Skeletal muscle tissue (tissue), 4 donors: ENCODE measurements around the gene TNRC6C. TPM values are rescaled to one million over a fixed set of nuclear protein-coding genes. Genes with fewer than 3 reads are reported as not detected.

Source experiments
- H3K27ac ChIP-seq: one replicate; pipeline ENCODE4 v1.7.0; 2013; ENCODE audit warnings: mild to moderate bottlenecking, low read depth, low read length, inconsistent platforms
- H3K27me3 ChIP-seq, 3 donors: one replicate each; pipeline ENCODE4 v1.7.0; 2013; ENCODE audit warnings: low read length in 3 of 3; ENCODE audit not compliant: control insufficient read depth in 3 of 3, insufficient read depth in 3 of 3
- H3K36me3 ChIP-seq, 3 donors: one replicate each; pipeline ENCODE4 v1.7.0; 2013; ENCODE audit warnings: low read length in 3 of 3; ENCODE audit not compliant: control insufficient read depth in 3 of 3, insufficient read depth in 3 of 3
- H3K4me1 ChIP-seq, 3 donors: one replicate each; pipeline ENCODE4 v1.7.0; 2013; ENCODE audit warnings: low read length in 3 of 3, mild to moderate bottlenecking in 3 of 3; ENCODE audit not compliant: control insufficient read depth in 3 of 3, insufficient read depth in 3 of 3
- H3K4me3 ChIP-seq, 3 donors: one replicate each; pipeline ENCODE4 v1.7.0; 2013; ENCODE audit warnings: low read length in 3 of 3
- H3K9ac ChIP-seq, 3 donors: one replicate each; pipeline ENCODE4 v1.7.0; 2013; ENCODE audit warnings: low read length in 3 of 3, mild to moderate bottlenecking in 3 of 3, moderate library complexity in 2 of 3, low read depth in 1 of 3
- H3K9me3 ChIP-seq, 3 donors: one replicate each; pipeline ENCODE4 v1.7.0; 2013; ENCODE audit warnings: low read length in 3 of 3; ENCODE audit not compliant: control insufficient read depth in 3 of 3
- total RNA-seq: library from RNA; depleted of rRNA; stranded (reverse); fragments of >200 nt; gene quantifications from one replicate; pipeline ENCODE4 v1.2.3, GENCODE V29; 2014
- donor health status: Osteomylitis.

TNRC6C gene
- total RNA-seq, 1 donor from 2014 or later, result 12.5 TPM

GRCh38 chr17:78105101-78105500 is 146.6 kb downstream of the TNRC6C start:
- Histone ChIP-seq H3K27me3 (no peaks in the 10 kb centered on the region), H3K27ac (no peak overlapping the region), H3K9me3 (no peaks in the 10 kb centered on the region), H3K36me3 (peaks cover 47 to 55% (median 52%) of the 10 kb centered on the region in 3 donors), H3K4me3 (no peak overlapping the region), H3K9ac (no peak overlapping the region), H3K4me1 (peaks cover 5 to 9% (median 9%) of the 10 kb centered on the region in 3 donors)

GRCh38 chr17:78105551-78105950 is 147.0 kb downstream of the TNRC6C start:
- Histone ChIP-seq H3K9me3 (no peaks in the 10 kb centered on the region), H3K4me3 (no peak overlapping the region), H3K36me3 (peaks cover 43 to 50% (median 48%) of the 10 kb centered on the region in 3 donors), H3K27me3 (no peaks in the 10 kb centered on the region), H3K4me1 (peaks cover 9 to 14% (median 13%) of the 10 kb centered on the region in 3 donors), H3K27ac (no peak overlapping the region), H3K9ac (no peak overlapping the region)

- no peaks in the 10 kb centered on the region for H3K27me3 ChIP-seq
- H3K36me3 ChIP-seq, result peaks cover 43 to 48% (median 47%) of the 10 kb centered on the region in 3 donors
- H3K9me3 ChIP-seq, result no peaks in the 10 kb centered on the region
- H3K9ac ChIP-seq, result no peak overlapping the region
- no peak overlapping the region for H3K27ac ChIP-seq
- H3K4me1 ChIP-seq, result peaks cover 16 to 21% (median 20%) of the 10 kb centered on the region in 3 donors
- H3K4me3 ChIP-seq, result no peak overlapping the region
Observed at GRCh38 chr17:78106211-78106610, 147.7 kb downstream of the TNRC6C start.

GRCh38 chr17:78107457-78107856 is 149.0 kb downstream of the TNRC6C start:
- Histone ChIP-seq H3K9me3 (no peaks in the 10 kb centered on the region), H3K4me1 (peaks cover 20 to 28% (median 26%) of the 10 kb centered on the region in 3 donors), H3K27ac (no peak overlapping the region), H3K4me3 (no peak overlapping the region), H3K9ac (no peak overlapping the region), H3K27me3 (no peaks in the 10 kb centered on the region), H3K36me3 (peaks cover 31 to 39% (median 37%) of the 10 kb centered on the region in 3 donors)

- Histone ChIP-seq H3K27ac (no peak overlapping the region), H3K36me3 (peaks cover 25 to 33% (median 32%) of the 10 kb centered on the region in 3 donors), H3K27me3 (no peaks in the 10 kb centered on the region), H3K9me3 (no peaks in the 10 kb centered on the region), H3K9ac (no peak overlapping the region), H3K4me3 (no peak overlapping the region), H3K4me1 (peaks cover 24 to 34% (median 32%) of the 10 kb centered on the region in 3 donors)
Observed at GRCh38 chr17:78107976-78108725, 149.6 kb downstream of the TNRC6C start.

- H3K27ac ChIP-seq, result no peak overlapping the region
- peak overlapping the region in 1 of 3 donors; percentile 33 for H3K9ac ChIP-seq
- H3K4me3 ChIP-seq, result no peak overlapping the region
- H3K27me3 ChIP-seq, result no peaks in the 10 kb centered on the region
- peaks cover 24 to 34% (median 32%) of the 10 kb centered on the region in 3 donors for H3K4me1 ChIP-seq
- no peaks in the 10 kb centered on the region for H3K9me3 ChIP-seq
- H3K36me3 ChIP-seq, result peaks cover 17 to 25% (median 25%) of the 10 kb centered on the region in 3 donors
Observed at GRCh38 chr17:78108726-78109488, 150.4 kb downstream of the TNRC6C start.

GRCh38 chr17:78109489-78109761 is 150.9 kb downstream of the TNRC6C start:
- Histone ChIP-seq H3K9ac (no peak overlapping the region), H3K27ac (no peak overlapping the region), H3K36me3 (peaks cover 12 to 20% (median 20%) of the 10 kb centered on the region in 3 donors), H3K4me1 (peaks cover 24 to 34% (median 32%) of the 10 kb centered on the region in 3 donors), H3K9me3 (no peaks in the 10 kb centered on the region), H3K27me3 (no peaks in the 10 kb centered on the region), H3K4me3 (no peak overlapping the region)

- Histone ChIP-seq H3K4me1 (peaks cover 24 to 34% (median 32%) of the 10 kb centered on the region in 3 donors), H3K36me3 (peaks cover 9 to 15% (median 13%) of the 10 kb centered on the region in 3 donors)
Observed at GRCh38 chr17:78110363-78111015, 152.0 kb downstream of the TNRC6C start.

GRCh38 chr17:78111016-78111726 is 152.7 kb downstream of the TNRC6C start:
- Histone ChIP-seq H3K4me3 (no peak overlapping the region), H3K36me3 (peaks cover 8 to 13% (median 10%) of the 10 kb centered on the region in 3 donors), H3K27ac (peak overlapping the region; percentile 42)

More at GRCh38 chr17:78110363-78111015, 152.0 kb downstream of the TNRC6C start:
- no peaks in the 10 kb centered on the region for H3K9me3 ChIP-seq
- peak overlapping the region in 2 of 3 donors; percentile 27 to 60 for H3K9ac ChIP-seq
- peak overlapping the region; percentile 42 for H3K27ac ChIP-seq
- H3K4me3 ChIP-seq, result peak overlapping the region in 1 of 3 donors; percentile 35
- no peaks in the 10 kb centered on the region for H3K27me3 ChIP-seq

More at GRCh38 chr17:78111016-78111726, 152.7 kb downstream of the TNRC6C start:
- Histone ChIP-seq H3K9me3 (no peaks in the 10 kb centered on the region), H3K4me1 (peaks cover 24 to 34% (median 32%) of the 10 kb centered on the region in 3 donors), H3K27me3 (no peaks in the 10 kb centered on the region), H3K9ac (peak overlapping the region in 2 of 3 donors; percentile 25 to 27)
